Hematopoietic multipotent progenitor cell treated with erythropoietin and hydrocortisone succinate and interleukin-3 and kit ligand, for 17 days (in vitro differentiated cells): ENCODE results near the gene ABCB11.
A peak's percentile ranks its signal among the peaks of the same experiment; 100 is the strongest.

Source experiments
- DNase-seq: peaks from one replicate; pipeline ENCODE4 v3.0.0-alpha.2; 2015; ENCODE audit warnings: low spot score

ABCB11 gene

GRCh38 chr2:168929031-168929430 lies 102.1 kb downstream of the ABCB11 start:
- DNase-seq = no peak

DNA sequence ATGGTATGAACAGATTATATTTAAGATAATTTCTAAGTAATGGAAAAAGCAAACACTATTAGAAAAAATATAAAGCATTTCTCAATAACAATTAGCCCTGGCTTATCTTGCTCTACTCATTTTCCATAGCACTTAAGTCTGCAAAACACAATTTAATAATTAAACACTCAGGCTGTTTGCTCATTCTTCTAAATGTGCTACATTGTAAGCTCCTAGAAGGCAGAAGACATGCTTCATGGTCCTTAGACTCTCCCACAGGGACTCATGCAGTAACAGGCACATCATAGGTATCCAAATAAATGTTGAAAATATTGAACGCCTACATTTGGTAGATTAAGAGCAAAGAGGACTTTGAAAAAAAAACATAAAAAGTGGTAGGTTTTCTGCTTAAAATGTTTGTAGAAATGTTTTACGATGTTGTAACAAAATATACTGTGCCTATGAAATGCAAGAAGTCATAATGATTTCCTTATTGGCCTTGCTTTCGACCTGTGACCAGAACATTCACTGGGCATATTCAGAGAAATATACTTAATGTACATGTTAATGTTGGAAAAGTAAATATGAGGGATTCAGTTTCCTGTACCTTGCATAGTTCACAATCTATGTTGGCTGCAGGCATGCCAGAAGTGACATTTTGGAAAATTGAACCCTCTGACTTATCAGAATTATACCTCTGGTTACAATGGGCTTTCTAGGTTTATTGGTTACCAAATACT lies 102.9 kb downstream of the ABCB11 start:
- no peak for DNase-seq

DNA sequence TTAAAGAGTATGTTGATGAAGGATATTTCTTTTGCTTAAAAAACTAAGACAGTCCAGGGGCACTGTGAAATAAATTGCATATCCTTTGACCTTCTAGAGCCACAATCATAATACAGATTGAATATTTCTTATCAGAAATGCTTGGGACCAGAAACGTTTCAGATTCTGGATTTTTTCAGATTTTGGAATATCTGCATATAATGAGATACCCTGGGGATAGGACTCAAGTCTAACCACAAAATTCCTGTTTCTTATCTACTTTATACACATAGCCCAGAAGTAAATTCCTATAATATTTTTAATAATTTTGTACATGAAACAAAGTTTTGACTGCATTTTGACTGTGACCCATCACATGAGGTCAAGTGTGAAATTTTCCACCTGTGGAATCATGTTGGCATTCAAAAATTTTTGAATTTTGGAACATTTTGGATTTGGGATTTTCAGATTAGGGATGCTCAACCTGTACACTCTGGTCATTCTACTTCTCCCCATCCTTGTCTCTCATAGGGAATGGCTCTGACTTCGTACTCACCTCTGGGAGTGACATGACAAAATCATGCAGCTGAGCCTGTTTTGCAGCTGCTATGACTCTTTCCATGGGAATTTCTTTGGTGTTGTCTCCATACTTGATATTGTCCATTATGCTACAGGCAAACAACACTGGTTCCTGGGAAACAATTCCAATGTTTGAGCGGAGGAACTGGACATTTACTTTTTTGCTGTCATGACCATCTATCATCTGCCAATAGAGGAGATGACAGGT lies 104.3 kb downstream of the ABCB11 start:
- DNase-seq = no peak

DNA sequence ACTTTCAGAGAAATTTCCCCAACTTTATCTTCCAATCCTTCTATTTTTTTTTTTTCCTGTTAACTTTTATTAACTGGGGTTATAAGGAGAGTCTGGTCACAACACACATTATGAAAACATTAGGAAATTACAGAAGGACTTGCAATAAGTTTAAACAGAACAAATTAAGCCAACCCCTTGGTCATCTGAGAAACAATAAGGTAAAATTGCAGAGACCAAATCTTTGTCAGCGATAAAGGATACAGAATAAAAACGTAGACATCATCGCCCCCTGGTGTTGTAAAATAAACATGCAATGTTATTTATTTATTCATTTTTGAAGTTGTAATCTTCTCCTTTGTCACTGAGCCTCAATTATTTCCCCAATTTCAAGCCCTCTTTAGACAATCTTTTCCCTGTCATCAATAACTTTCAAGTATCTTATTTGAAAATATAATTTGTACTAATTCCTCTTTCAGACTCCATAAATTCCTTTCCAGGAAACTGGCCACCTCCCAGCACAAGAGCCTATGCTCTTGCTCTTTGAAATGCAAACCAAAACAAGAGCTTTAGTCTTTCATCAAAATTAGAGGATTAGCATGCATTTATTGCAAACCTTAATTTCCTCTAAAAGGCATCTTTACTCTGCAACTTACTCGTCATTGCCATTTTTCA lies 110.5 kb downstream of the ABCB11 start:
- DNase-seq = peak; percentile 61

GRCh38 chr2:168916331-168916675 lies 114.8 kb downstream of the ABCB11 start:
- DNase-seq = no peak

GRCh38 chr2:168915441-168916330 lies 115.4 kb downstream of the ABCB11 start:
- DNase-seq = no peak

DNA sequence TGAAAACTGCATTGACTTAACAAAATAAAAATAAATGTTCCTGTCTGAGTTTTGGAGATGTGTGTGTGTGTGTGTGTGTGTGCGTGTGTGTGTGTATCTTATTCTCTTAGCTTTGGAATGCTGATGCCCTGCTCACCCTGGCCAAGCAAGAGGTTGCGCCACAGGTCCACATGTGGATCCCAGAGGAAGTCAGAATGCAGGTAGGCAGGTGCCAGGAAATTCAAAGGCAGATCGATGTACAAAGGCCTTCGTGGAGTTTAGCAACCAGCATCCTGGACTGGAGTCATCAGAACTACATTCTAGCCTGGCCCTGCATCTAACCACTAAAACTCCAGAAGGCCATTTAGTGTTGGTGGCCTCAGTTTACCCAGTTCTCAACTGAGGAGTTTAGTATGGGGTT lies 117.6 kb downstream of the ABCB11 start:
- DNase-seq = no peak

- no peak for DNase-seq
Observed at GRCh38 chr2:168912901-168913369, 118.2 kb downstream of the ABCB11 start.

- no peak for DNase-seq
Observed at GRCh38 chr2:168912466-168912865, 118.7 kb downstream of the ABCB11 start.

DNA sequence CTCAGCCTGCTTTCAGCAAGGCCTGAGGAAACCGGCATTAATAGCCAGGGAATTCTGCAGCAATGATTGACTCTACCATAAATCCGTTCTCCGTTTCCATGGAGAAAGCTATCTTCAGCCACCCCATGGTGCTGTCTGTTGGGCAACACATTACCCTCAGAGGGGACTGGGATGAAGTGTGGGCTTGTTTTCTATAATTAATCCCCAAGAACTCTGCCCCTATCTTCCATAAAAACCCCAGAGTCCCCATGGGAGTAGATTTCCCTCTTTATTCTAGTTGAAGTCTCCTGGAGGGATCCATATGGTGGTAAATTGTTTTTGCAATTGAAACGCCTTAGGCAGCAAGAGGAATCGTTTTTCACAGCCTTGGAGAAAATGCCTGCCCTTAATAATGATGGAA lies 120.8 kb downstream of the ABCB11 start:
- no peak for DNase-seq

DNA sequence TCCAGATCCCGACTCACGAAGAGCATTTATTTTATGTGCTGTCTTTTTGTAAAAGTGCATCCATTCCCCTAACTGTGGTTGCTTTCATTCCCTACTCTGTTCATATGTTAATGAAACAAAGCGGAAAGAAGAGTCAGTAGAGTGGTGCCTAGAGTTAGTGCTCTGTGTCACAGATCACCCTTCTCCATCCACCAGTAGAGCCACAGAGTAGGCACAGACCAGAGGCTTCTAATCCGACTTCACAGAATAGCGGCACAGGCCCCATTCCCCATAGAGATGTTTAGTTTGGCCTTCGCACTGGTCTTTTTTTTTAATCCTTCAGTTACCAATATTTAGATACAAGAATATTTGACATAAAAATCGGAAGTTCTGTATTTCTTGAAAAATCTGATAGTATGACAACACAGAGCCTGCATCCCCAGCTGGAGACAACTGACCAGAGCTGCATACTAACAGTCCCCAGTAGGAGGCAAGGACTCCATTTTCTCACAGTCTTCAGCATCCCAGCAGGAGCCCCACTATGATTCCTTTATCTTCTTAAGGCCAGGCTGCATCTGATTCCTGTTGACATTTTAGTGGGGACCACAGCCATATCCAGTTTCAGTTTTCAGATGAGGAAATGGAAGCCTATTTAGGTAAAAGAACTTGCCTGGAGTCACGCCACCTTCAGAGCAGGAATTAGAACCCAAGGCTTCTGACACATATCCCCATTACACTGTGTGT lies 123.0 kb downstream of the ABCB11 start:
- DNase-seq = no peak

DNA sequence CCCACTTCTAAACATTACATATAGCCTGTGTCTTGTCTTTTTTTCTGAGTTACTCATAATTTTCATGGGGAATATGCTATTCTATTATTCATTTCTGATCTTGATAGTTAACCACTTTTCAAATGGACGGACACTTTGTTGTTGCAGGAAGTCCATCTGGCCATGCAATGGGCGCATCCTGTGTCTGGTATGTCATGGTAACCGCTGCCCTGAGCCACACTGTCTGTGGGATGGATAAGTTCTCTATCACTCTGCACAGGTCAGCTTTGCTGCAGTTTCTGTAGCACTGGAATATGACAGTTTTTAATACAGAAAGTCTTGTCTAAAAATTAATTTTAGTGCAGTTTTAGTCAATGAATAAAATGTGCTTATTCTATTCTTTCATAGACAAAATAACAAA lies 126.8 kb downstream of the ABCB11 start:
- DNase-seq = no peak

DNA sequence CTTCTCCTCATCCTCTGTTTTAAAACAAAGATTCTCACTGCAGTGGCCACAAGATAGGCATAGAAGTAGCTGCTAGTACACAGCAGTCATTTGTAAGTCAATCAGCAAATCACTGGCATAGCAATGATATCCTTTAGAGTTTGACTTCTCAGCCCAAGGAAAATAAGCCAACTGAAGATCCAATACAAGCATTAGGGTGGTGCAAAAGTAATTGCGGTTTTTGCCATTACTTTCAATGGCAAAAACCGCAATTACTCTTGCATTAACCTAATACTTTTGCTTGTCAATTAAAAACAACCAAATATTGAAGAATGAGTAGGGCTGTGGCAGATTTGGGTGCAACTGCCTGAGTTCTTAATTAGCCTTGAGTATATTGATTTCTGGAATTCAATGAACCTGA lies 127.2 kb downstream of the ABCB11 start:
- DNase-seq = no peak

DNA sequence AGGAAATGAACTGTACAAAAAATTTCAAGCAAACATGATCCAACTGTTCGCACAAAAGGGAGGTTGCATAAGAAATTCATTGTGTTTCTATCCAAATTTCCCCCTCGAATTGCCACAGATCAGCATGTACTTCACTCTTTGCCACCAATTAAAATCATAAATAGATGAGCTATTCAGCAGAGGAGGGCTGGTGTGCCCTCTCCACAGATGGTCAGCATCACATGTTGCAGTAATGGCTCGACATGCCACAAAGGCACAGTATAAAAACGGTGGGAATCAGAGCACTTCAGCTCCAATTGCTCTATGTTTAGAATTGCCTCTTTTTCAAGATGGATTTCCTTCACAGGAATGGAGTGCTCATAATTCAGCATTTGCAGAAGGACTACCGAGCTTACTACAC lies 130.1 kb downstream of the ABCB11 start, which contains the start of gene G6PC2:
G6PC2 (plus strand) TSS at position 289 of the 400 bp plus-strand sequence; CDS start at position 330, 41 bp downstream.
- DNase-seq = no peak

- no peak for DNase-seq
Observed at GRCh38 chr2:168897449-168897848, 133.7 kb downstream of the ABCB11 start.

- no peak for DNase-seq
Observed at GRCh38 chr2:168896783-168897182, 134.3 kb downstream of the ABCB11 start.

GRCh38 chr2:168895771-168896170 lies 135.4 kb downstream of the ABCB11 start:
- no peak for DNase-seq

GRCh38 chr2:168894720-168895119 lies 136.4 kb downstream of the ABCB11 start:
- no peak for DNase-seq

GRCh38 chr2:168894101-168894500 lies 137.0 kb downstream of the ABCB11 start:
- DNase-seq = no peak

DNA sequence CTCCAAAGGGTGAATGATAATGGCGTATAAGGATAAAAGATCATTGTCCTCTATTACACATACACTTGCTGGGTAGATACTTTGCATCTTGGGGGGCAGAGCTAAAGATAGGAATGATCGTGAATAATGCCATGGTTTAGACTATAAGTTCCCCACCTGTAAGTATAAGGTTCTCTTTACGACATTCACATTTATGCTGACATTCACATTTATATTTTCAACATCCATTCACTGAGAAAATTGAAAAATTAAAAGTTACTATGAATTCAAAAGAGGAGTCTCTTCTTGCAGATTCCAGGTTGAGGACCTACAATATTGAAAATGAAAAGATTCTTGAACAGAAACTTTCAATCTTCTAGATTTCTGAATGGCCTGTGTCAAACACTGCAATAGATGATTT lies 138.8 kb downstream of the ABCB11 start:
- no peak for DNase-seq
